Testis (tissue), 2 donors: ENCODE measurements around the gene TCHP.

ENCODE experiments used
- CTCF ChIP-seq, 3 experiments: fragments of 450-650 bp in 2 of 3; fragments of 200-600 bp in 1 of 3; sonication (generic) in 1 of 3; IDR thresholded peaks; one replicate each; pipeline ENCODE4 v1.5.1; 2016 to 2019; ENCODE audit warnings: antibody characterized with exemption in 3 of 3, mild to moderate bottlenecking in 2 of 3, moderate library complexity in 1 of 3
- POLR2A ChIP-seq: fragments of 450-650 bp; IDR thresholded peaks from one replicate; pipeline ENCODE4 v1.6.1; 2017; ENCODE audit warnings: antibody characterized with exemption, mild to moderate bottlenecking, moderate library complexity

GRCh38 chr12:109961612-109962011, 61.5 kb downstream of the TCHP start:
- TF ChIP-seq CTCF (IDR thresholded peaks at IDR 0.05) (no peak), POLR2A (no peak)
